Breast epithelium (tissue), 3 donors: Measurements from ENCODE around the gene PHACTR3.

ENCODE experiments used
- CTCF ChIP-seq, 3 donors: fragments of 450-650 bp; IDR thresholded peaks; one replicate each; pipeline ENCODE4 v1.5.1; 2016 to 2017; ENCODE audit warnings: antibody characterized with exemption in 3 of 3, mild to moderate bottlenecking in 3 of 3, moderate library complexity in 3 of 3
- POLR2A ChIP-seq: fragments of 450-650 bp; IDR thresholded peaks from one replicate; pipeline ENCODE4 v1.6.1; 2016; ENCODE audit warnings: antibody characterized with exemption, mild to moderate bottlenecking, moderate library complexity

GRCh38 chr20:59627298-59627697, 23.0 kb downstream of the PHACTR3 start:
- TF ChIP-seq CTCF (IDR thresholded peaks at IDR 0.05) (no peak), POLR2A (no peak)
